Measurements from ENCODE around the gene SH3RF3. TPM values are rescaled to one million over a fixed set of nuclear protein-coding genes. Genes with fewer than 3 reads are reported as not detected.

SH3RF3 gene
- total RNA-seq, 1 experiment from 2014 or later, result 21.7 TPM

DNA sequence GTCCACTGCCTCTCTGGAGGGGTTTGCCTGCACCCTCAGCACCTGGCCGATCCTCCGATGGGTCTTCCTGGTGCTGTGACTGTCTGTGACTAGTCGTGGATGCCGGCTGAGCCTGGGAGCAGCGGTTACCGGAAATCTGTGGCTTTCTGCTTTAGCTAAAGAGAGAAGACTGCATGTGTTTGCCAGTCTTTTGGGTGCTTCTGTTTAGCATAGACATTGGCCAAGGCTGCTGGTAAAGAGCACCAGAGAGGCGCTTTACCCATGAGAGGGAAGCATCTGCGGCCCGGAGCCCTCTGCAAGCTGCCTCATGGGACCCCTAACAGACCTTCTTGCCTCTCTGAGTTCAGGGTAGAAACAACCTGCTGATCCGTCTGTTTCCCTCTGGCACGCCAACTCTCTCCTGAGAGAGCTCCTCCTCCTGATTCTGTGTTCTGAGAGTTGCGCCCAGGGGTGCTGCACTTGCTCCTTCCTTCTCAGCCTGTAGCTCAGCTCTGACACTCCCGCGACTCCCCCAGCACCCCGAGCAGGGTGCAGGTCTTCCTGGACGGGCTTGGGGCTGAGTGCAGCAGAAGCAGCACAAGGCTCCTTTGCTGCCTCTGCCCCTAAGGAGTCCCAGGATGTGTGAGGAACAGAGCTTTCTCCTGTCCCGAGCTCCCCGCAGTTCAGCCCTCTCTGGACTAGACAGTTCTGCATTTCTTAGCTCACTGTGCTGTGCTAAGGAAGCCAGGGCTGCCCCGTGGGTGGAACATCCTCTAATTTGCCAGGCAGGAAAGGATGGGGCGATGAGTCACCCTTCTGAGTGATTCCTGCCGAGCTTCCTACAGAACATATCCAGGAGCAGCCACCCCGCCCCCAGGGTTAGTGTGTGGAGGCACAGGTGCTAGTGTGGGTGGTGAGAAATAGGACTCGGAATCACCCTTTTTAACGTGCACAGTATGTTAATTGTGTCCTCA is 203.2 kb downstream of the SH3RF3 start:
- ChIA-PET CTCF (interaction anchor here (0.6 to 1.8 kb wide), 6 partner anchors 8 to 404 kb away, joined by 3 to 7 read pairs (median 4); no protein-coding TSS in a partner anchor), POLR2A (interaction anchor here (0.6 to 1.7 kb wide), 14 partner anchors 9 to 209 kb away, joined by 3 to 12 read pairs (median 4); partner anchors contain the start of gene SH3RF3)
- intact Hi-C loops (cut with micrococcal nuclease), result loop anchor here (5.0 kb wide), 1 partner anchor 120 kb away; no protein-coding TSS in a partner anchor
- Mint-ChIP-seq H3K27ac (ENCODE audit: low read depth, unreplicated experiment) (peak overlapping the region; percentile 88), H3K27me3 (ENCODE audit: insufficient read depth, unreplicated experiment) (no peaks in the 10 kb centered on the region), H3K4me3 (ENCODE audit: unreplicated experiment) (peak overlapping the region; percentile 71), H3K36me3 (ENCODE audit: insufficient read depth, unreplicated experiment) (peaks cover 15% of the 10 kb centered on the region), H3K9me3 (ENCODE audit: unreplicated experiment) (peaks cover 14% of the 10 kb centered on the region), H3K4me1 (ENCODE audit: insufficient read depth, unreplicated experiment) (peaks cover 54% of the 10 kb centered on the region)
- BruUV-seq (replicated peaks), result no TSS peak
- peak; percentile 98 for DNase-seq (ENCODE audit: unreplicated experiment)
- TF ChIP-seq, protein P1, sequence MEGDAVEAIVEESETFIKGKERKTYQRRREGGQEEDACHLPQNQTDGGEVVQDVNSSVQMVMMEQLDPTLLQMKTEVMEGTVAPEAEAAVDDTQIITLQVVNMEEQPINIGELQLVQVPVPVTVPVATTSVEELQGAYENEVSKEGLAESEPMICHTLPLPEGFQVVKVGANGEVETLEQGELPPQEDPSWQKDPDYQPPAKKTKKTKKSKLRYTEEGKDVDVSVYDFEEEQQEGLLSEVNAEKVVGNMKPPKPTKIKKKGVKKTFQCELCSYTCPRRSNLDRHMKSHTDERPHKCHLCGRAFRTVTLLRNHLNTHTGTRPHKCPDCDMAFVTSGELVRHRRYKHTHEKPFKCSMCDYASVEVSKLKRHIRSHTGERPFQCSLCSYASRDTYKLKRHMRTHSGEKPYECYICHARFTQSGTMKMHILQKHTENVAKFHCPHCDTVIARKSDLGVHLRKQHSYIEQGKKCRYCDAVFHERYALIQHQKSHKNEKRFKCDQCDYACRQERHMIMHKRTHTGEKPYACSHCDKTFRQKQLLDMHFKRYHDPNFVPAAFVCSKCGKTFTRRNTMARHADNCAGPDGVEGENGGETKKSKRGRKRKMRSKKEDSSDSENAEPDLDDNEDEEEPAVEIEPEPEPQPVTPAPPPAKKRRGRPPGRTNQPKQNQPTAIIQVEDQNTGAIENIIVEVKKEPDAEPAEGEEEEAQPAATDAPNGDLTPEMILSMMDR (IDR thresholded peaks at IDR 0.05; ENCODE audit: unreplicated experiment), result no peak

DNA sequence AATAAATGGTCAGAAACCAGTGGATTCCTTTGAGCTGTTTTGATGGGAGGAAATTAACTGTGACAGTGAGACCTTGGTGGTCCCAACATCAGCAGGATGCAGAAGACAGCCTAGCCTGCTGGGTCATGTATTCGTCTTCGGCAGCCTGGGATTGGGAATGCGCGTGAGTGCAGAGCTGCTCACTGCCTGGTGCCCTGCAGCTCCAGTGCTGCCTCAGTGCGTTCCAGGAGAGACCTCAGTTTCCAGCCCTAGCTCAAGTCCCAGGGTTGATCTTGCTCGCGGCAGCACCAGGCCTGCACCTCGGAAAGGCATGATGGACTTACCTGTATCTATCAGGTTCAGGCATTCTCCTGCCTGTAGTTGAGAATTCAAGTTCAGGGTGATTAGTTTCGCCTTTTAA is 203.9 kb downstream of the SH3RF3 start:
- no TSS peak for BruUV-seq (replicated peaks)
- DNase-seq (ENCODE audit: unreplicated experiment), result no peak
- H3K4me1 Mint-ChIP-seq (ENCODE audit: insufficient read depth, unreplicated experiment), result peaks cover 54% of the 10 kb centered on the region
- TF ChIP-seq, protein P1 (IDR thresholded peaks at IDR 0.05; ENCODE audit: unreplicated experiment), result no peak
- intact Hi-C loops (cut with micrococcal nuclease), result loop anchor here (5.0 kb wide), 1 partner anchor 121 kb away; no protein-coding TSS in a partner anchor
- H3K27ac Mint-ChIP-seq (ENCODE audit: low read depth, unreplicated experiment), result peak overlapping the region; percentile 88
- H3K36me3 Mint-ChIP-seq (ENCODE audit: insufficient read depth, unreplicated experiment), result peaks cover 15% of the 10 kb centered on the region
- H3K27me3 Mint-ChIP-seq (ENCODE audit: insufficient read depth, unreplicated experiment), result no peaks in the 10 kb centered on the region
- peaks cover 13% of the 10 kb centered on the region for H3K9me3 Mint-ChIP-seq (ENCODE audit: unreplicated experiment)
- peak overlapping the region; percentile 71 for H3K4me3 Mint-ChIP-seq (ENCODE audit: unreplicated experiment)
- ChIA-PET CTCF (interaction anchor here (0.6 to 1.8 kb wide), 5 partner anchors 10 to 205 kb away, joined by 3 to 7 read pairs (median 4); no protein-coding TSS in a partner anchor), POLR2A (interaction anchor here (0.5 to 1.7 kb wide), 11 partner anchors 9 to 239 kb away, joined by 3 to 12 read pairs (median 5); partner anchors contain the start of gene SH3RF3)

DNA sequence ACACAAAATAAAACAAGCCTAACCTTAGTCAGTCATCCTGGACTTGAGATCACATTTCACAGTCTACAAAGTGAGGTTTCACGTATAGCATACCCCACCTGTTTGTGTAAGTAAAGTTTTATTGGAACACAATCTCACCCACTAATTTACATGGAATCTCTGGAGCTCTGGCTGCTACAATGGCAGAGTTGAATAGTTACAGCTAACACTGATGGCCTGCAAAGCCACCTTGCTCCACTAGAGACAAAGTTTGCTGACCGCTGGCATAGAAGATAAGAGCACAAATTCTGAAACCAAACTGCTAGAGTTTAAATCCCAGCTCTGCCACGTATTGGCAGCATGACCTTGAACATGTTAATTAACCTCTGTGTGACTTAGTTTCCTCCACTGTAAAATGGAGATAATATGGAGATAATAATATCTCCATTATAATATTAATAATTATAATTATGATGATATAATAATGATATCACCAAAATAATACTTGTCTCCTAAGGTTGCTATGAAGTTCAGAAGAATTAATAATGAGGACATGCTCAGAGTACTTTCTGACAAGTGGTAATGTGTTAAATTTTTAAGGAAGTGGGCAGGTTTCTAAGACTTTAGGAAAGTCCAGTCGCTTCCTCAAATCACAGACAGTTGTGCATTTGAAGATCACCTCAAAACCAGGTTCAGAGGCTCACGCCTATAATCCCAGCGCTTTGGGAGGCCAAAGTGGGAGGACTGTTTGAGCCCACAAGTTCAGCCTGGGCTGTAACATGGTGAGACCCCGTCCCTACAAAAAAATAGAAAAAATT is 204.6 kb downstream of the SH3RF3 start:
- Mint-ChIP-seq H3K4me3 (ENCODE audit: unreplicated experiment) (no peak overlapping the region), H3K36me3 (ENCODE audit: insufficient read depth, unreplicated experiment) (peaks cover 9% of the 10 kb centered on the region), H3K4me1 (ENCODE audit: insufficient read depth, unreplicated experiment) (peaks cover 50% of the 10 kb centered on the region), H3K27me3 (ENCODE audit: insufficient read depth, unreplicated experiment) (no peaks in the 10 kb centered on the region), H3K27ac (ENCODE audit: low read depth, unreplicated experiment) (no peak overlapping the region), H3K9me3 (ENCODE audit: unreplicated experiment) (peaks cover 7% of the 10 kb centered on the region)
- intact Hi-C loops (cut with micrococcal nuclease), result loop anchor here (5.0 kb wide), 1 partner anchor 121 kb away; no protein-coding TSS in a partner anchor
- POLR2A ChIA-PET, result interaction anchor here (0.5 to 1.7 kb wide), 3 partner anchors 14 to 240 kb away, joined by 3 to 4 read pairs (median 3); no protein-coding TSS in a partner anchor
- peak; percentile 33 for DNase-seq (ENCODE audit: unreplicated experiment)
- TF ChIP-seq, protein P1 (IDR thresholded peaks at IDR 0.05; ENCODE audit: unreplicated experiment), result peak; percentile 19
- CTCF ChIA-PET, result interaction anchor here (0.6 to 1.6 kb wide), 4 partner anchors 15 to 206 kb away, joined by 3 to 5 read pairs (median 4); no protein-coding TSS in a partner anchor
- no TSS peak for BruUV-seq (replicated peaks)
